ENCODE data around the gene COX15.

DNA sequence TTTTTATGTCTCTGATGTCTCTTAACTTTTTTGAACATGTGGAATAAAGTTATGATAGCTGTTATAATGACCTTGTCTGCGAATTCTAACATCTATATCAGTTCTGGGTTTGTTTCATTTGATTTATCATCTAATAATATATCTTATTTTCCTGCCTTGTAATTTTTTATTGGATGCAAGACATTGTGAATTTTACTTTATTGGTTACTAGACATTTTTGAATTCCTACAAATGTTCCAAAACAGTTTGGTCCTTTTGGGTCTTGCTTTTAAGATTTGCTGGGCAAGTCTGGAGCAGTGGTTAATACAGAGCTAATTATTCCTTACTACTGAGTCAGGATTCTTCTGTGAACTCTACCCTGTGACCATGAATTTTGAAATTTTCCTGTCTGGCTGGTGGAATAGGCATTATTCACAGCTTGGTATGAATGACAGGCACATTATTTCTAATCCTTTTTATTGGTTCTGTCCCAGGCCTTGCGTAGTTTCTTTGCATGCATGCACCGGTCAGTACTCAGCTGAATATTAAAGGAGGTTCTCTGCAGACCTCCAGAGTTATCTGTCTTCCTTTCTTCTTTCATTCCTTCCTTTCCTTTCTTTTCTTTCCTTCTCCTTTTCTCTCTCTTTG lies 9.1 kb upstream of the COX15 start:
- TF ChIP-seq CTCF (IDR thresholded peaks at IDR 0.05; ENCODE audit: low read length), result no peak
- TF ChIP-seq EZH2 (IDR thresholded peaks at IDR 0.05; ENCODE audit: borderline replicate concordance, low read length), result no peak

Data from OCI-LY1 (cell line).